OCI-LY7 (cell line): ENCODE data around the gene SBNO1. TPM values are rescaled to one million over a fixed set of nuclear protein-coding genes. Genes with fewer than 3 reads are reported as not detected.

Source experiments
- BruUV-seq: library from RNA; stranded (reverse); fragments of 400-500 nt; replicated peaks from 2 replicates; lab custom pipeline; 2021; lab: Mats Ljungman, UMichigan
- CTCF ChIA-PET: fragments of 300-600 bp; sonication (Branson Sonifier 250); formaldehyde crosslinking; loops from one replicate; lab custom pipeline; 2022; ENCODE audit warnings: antibody characterized with exemption; ENCODE audit not compliant: unreplicated experiment; lab: Charles Lee
- POLR2A ChIA-PET: fragments of 300-600 bp; sonication (Branson Sonifier 250); formaldehyde crosslinking; loops from one replicate; lab custom pipeline; 2022; ENCODE audit warnings: antibody characterized with exemption; lab: Charles Lee
- DNase-seq: peaks from one replicate; pipeline ENCODE4 v3.0.0-alpha.2; 2015; ENCODE audit warnings: low spot score
- H2AFZ ChIP-seq: fragments of 200-600 bp; sonication (generic), shearing (Covaris generic); 2 replicates; pipeline ENCODE4 v1.6.1; 2014; ENCODE audit warnings: mild to moderate bottlenecking, antibody characterized with exemption, low read length, moderate library complexity
- H3K27ac ChIP-seq: fragments of 200-600 bp; sonication (generic); 2 replicates; pipeline ENCODE4 v1.5.1; 2014; ENCODE audit warnings: mixed run types, low read depth, mild to moderate bottlenecking, moderate library complexity, low read length, inconsistent platforms; ENCODE audit not compliant: poor library complexity, severe bottlenecking
- H3K36me3 ChIP-seq: fragments of 200-600 bp; sonication (generic); 2 replicates; pipeline ENCODE4 v1.6.1; 2014; ENCODE audit warnings: mild to moderate bottlenecking, antibody characterized with exemption, low read length, moderate library complexity, mixed read lengths; ENCODE audit not compliant: insufficient read depth
- H3K4me1 ChIP-seq: fragments of 200-600 bp; sonication (generic); 2 replicates; pipeline ENCODE4 v1.5.1; 2014; ENCODE audit warnings: mild to moderate bottlenecking, low read length; ENCODE audit not compliant: insufficient read depth, poor library complexity, severe bottlenecking
- H3K4me2 ChIP-seq: fragments of 200-600 bp; sonication (generic); 2 replicates; pipeline ENCODE4 v1.6.1; 2014; ENCODE audit warnings: mild to moderate bottlenecking, low read length
- H3K4me3 ChIP-seq: fragments of 200-600 bp; sonication (generic); 2 replicates; pipeline ENCODE4 v1.5.1; 2014; ENCODE audit warnings: mild to moderate bottlenecking, low read depth, low read length; ENCODE audit not compliant: poor library complexity, severe bottlenecking
- H3K79me2 ChIP-seq: fragments of 200-600 bp; sonication (generic); 2 replicates; pipeline ENCODE4 v1.6.1; 2016; ENCODE audit warnings: low read depth, mild to moderate bottlenecking, low read length, moderate library complexity, mixed read lengths; ENCODE audit not compliant: insufficient read depth
- H3K9me2 ChIP-seq: fragments of 200-600 bp; sonication (generic); 2 replicates; pipeline ENCODE4 v1.6.1; 2016; ENCODE audit warnings: mild to moderate bottlenecking, low read length, mixed read lengths; ENCODE audit not compliant: insufficient read depth
- H3K9me3 ChIP-seq: fragments of 200-600 bp; sonication (generic); 2 replicates; pipeline ENCODE4 v1.6.1; 2014; ENCODE audit warnings: mild to moderate bottlenecking, mixed run types, low read length, mixed read lengths
- H4K20me1 ChIP-seq: fragments of 200-600 bp; sonication (generic); 2 replicates; pipeline ENCODE4 v1.6.1; 2014; ENCODE audit warnings: mild to moderate bottlenecking, antibody characterized with exemption, low read length, moderate library complexity, mixed read lengths; ENCODE audit not compliant: insufficient read depth
- EZH2phosphoT487 ChIP-seq: fragments of 200-600 bp; sonication (generic); IDR thresholded peaks from 2 replicates; pipeline ENCODE4 v1.6.1; 2018; ENCODE audit warnings: low read depth, borderline replicate concordance, mild to moderate bottlenecking, mixed run types, antibody characterized with exemption, low read length, moderate library complexity, mixed read lengths
- intact Hi-C: fragments of 100-400 bp; cut with micrococcal nuclease; formaldehyde crosslinking; loops from one replicate; pipeline ENCODE4 v1.10.0; 2022; ENCODE audit not compliant: unreplicated experiment
- total RNA-seq, 2 experiments: library from RNA; depleted of rRNA in 1 of 2; stranded (reverse); fragments of >200 nt in 1 of 2; shearing (Covaris generic) in 1 of 2; gene quantifications; 2 replicates each; pipeline ENCODE4 v1.2.3, GENCODE V29; 2014 to 2022
- TF ChIP-seq, protein P1 (sequence below): fragments of 200-600 bp; sonication (generic); conservative IDR thresholded peaks from 2 replicates; pipeline ENCODE4 v1.5.1; 2014; ENCODE audit warnings: mild to moderate bottlenecking, antibody characterized with exemption, low read length, moderate library complexity, mixed read lengths

SBNO1 gene
- total RNA-seq, 2 experiments from 2014 or later, result 23.7 to 57.3 TPM

DNA sequence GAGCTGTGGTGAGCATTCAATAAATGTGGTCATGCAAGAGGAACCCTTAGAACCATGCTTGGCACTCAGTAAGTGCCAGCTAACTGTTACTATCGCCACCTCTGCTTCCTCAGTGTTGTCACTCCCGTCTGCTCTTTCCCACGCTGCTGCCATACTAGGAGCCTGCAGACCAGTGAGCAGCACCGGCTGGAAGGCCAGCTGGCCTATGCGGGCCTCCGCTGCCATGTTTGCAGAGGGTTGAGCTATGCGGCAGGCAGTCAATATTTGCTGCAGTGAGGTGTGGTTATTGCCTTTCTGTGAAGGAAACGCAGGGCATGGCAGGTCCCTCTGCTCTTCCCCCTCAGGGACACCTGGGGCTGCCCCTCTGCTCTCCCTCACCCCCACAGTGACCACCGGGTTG lies 32.3 kb upstream of the SBNO1 start:
- Histone ChIP-seq H3K36me3 (peaks cover 91% of the 10 kb centered on the region), H3K4me1 (no peaks in the 10 kb centered on the region), H2AFZ (no peak overlapping the region), H4K20me1 (no peaks in the 10 kb centered on the region), H3K4me2 (no peak overlapping the region), H3K27ac (no peak overlapping the region), H3K9me2 (no peaks in the 10 kb centered on the region), H3K4me3 (no peak overlapping the region), H3K9me3 (no peaks in the 10 kb centered on the region), H3K79me2 (peaks cover 7% of the 10 kb centered on the region; the same call in 1 of the 2 replicates)
- TF ChIP-seq, protein P1, sequence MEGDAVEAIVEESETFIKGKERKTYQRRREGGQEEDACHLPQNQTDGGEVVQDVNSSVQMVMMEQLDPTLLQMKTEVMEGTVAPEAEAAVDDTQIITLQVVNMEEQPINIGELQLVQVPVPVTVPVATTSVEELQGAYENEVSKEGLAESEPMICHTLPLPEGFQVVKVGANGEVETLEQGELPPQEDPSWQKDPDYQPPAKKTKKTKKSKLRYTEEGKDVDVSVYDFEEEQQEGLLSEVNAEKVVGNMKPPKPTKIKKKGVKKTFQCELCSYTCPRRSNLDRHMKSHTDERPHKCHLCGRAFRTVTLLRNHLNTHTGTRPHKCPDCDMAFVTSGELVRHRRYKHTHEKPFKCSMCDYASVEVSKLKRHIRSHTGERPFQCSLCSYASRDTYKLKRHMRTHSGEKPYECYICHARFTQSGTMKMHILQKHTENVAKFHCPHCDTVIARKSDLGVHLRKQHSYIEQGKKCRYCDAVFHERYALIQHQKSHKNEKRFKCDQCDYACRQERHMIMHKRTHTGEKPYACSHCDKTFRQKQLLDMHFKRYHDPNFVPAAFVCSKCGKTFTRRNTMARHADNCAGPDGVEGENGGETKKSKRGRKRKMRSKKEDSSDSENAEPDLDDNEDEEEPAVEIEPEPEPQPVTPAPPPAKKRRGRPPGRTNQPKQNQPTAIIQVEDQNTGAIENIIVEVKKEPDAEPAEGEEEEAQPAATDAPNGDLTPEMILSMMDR, result no peak
- TF ChIP-seq EZH2phosphoT487, result no peak
- ChIA-PET CTCF (no interaction called here), POLR2A (interaction anchor here (0.7 kb wide), 1 partner anchor 14 kb away, joined by 9 read pairs; no protein-coding TSS in a partner anchor)
- no TSS peak for BruUV-seq
- intact Hi-C loops, result no loop called here
- DNase-seq, result no peak

DNA sequence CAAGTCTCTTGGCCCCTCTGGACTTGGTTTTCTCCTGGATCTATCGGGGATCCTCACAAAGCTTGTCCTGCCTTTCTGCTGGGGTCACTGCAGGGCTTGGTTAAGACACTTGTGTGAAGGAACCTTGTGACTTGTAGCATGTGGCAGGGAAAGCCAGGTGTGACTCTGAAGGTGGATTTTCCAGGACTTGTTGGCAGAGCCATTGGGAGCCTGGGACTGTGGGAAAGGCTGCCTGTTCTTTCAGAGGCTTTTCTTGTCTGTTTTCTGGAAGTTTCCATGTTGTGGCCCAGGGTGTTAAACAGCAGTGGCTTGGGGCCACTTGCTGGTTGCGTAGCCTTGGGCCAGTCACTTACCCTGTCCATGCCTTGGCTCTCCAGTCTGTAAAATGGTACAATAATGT lies 31.9 kb upstream of the SBNO1 start:
- POLR2A ChIA-PET, result no interaction called here

DNA sequence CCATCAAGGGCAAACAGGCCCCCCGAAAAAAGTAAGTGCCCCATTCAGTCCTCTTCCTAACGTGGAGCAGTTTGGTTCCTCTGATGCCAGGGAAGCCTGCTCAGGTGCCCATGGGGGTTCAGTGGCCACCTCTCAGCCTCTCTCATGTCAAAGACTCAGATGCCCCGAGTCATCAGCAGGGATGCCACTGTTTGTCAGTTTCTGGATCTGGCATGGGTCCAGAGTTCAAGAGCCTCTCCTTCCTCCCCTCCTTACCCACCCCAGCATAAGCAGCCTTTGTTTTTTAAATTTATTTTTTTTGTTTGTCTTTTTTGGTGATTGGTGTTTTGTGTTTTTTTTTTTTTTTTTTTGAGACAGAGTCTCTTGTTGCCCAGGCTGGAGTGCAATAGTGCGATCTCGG lies 30.6 kb upstream of the SBNO1 start:
- TF ChIP-seq EZH2phosphoT487, result no peak
- TF ChIP-seq, protein P1, result no peak
- Histone ChIP-seq H3K4me2 (no peak overlapping the region), H4K20me1 (no peaks in the 10 kb centered on the region), H3K79me2 (peaks cover 6% of the 10 kb centered on the region; the same call in 1 of the 2 replicates), H3K4me1 (peaks cover 3% of the 10 kb centered on the region), H3K36me3 (peaks cover 95% of the 10 kb centered on the region), H3K4me3 (no peak overlapping the region), H2AFZ (no peak overlapping the region), H3K9me3 (no peaks in the 10 kb centered on the region), H3K9me2 (no peaks in the 10 kb centered on the region), H3K27ac (no peak overlapping the region)
- DNase-seq, result no peak
- ChIA-PET CTCF (no interaction called here), POLR2A (interaction anchor here (0.6 kb wide), 1 partner anchor 29 kb away, joined by 3 read pairs; no protein-coding TSS in a partner anchor)
- intact Hi-C loops, result no loop called here
- BruUV-seq, result no TSS peak

More for the DNA sequence above, 31.9 kb upstream of the SBNO1 start:
- no TSS peak for BruUV-seq
- no peaks in the 10 kb centered on the region for H3K9me3 ChIP-seq
- no peak overlapping the region for H2AFZ ChIP-seq
- H3K9me2 ChIP-seq, result no peaks in the 10 kb centered on the region
- H3K36me3 ChIP-seq, result peaks cover 91% of the 10 kb centered on the region
- no peak overlapping the region for H3K4me2 ChIP-seq
- no peaks in the 10 kb centered on the region for H3K4me1 ChIP-seq
- no peak overlapping the region for H3K27ac ChIP-seq
- intact Hi-C loops, result no loop called here
- H4K20me1 ChIP-seq, result no peaks in the 10 kb centered on the region
- no peak for TF ChIP-seq EZH2phosphoT487
- TF ChIP-seq, protein P1, result no peak
- no peak overlapping the region for H3K4me3 ChIP-seq
- CTCF ChIA-PET, result no interaction called here
- peaks cover 3% of the 10 kb centered on the region; the same call in 1 of the 2 replicates for H3K79me2 ChIP-seq
- no peak for DNase-seq
